Mesenchymal stem cell (in vitro differentiated cells and primary cell): Measurements from ENCODE around the gene DNAH10.
A peak's percentile ranks its signal among the peaks of the same experiment; 100 is the strongest.

Source experiments
- DNase-seq: peaks from one replicate; pipeline ENCODE4 v3.0.0-alpha.2; 2013
- H2AFZ ChIP-seq: one replicate; pipeline ENCODE4 v1.6.1; 2013; ENCODE audit warnings: low read depth, mild to moderate bottlenecking, control low read depth, inconsistent platforms, low read length, moderate library complexity
- H2AK5ac ChIP-seq: 2 replicates; pipeline ENCODE4 v1.6.1; 2013; ENCODE audit warnings: low read length, moderate library complexity, mild to moderate bottlenecking, inconsistent platforms; ENCODE audit not compliant: severe bottlenecking
- H2BK120ac ChIP-seq: one replicate; pipeline ENCODE4 v1.6.1; 2013; ENCODE audit warnings: low read depth, mild to moderate bottlenecking, inconsistent platforms, low read length, moderate library complexity
- H2BK12ac ChIP-seq, 2 experiments: one replicate each; pipeline ENCODE4 v1.6.1; 2013; ENCODE audit warnings: inconsistent platforms in 2 of 2, low read length in 2 of 2, mild to moderate bottlenecking in 2 of 2, moderate library complexity in 2 of 2, control low read depth in 1 of 2
- H2BK15ac ChIP-seq: one replicate; pipeline ENCODE4 v1.6.1; 2013; ENCODE audit warnings: mild to moderate bottlenecking, low read depth, inconsistent platforms; ENCODE audit not compliant: poor library complexity, severe bottlenecking
- H2BK5ac ChIP-seq: 2 replicates; pipeline ENCODE4 v1.6.1; 2013; ENCODE audit warnings: low read depth, mild to moderate bottlenecking, low read length, control low read depth, inconsistent platforms; ENCODE audit not compliant: poor library complexity, severe bottlenecking
- H3K14ac ChIP-seq, 2 experiments: one replicate each; pipeline ENCODE4 v1.6.1; 2013; ENCODE audit warnings: inconsistent platforms in 2 of 2, low read length in 2 of 2, control low read depth in 1 of 2, mild to moderate bottlenecking in 1 of 2, moderate library complexity in 1 of 2
- H3K18ac ChIP-seq, 2 experiments: one replicate each; pipeline ENCODE4 v1.6.1; 2013; ENCODE audit warnings: inconsistent platforms in 2 of 2, low read length in 2 of 2, control low read depth in 1 of 2, low read depth in 1 of 2, mild to moderate bottlenecking in 1 of 2
- H3K23ac ChIP-seq, 2 experiments: one replicate each; pipeline ENCODE4 v1.6.1; 2013; ENCODE audit warnings: inconsistent platforms in 2 of 2, low read length in 2 of 2, mild to moderate bottlenecking in 2 of 2, moderate library complexity in 2 of 2, control low read depth in 1 of 2
- H3K27ac ChIP-seq: 2 replicates; pipeline ENCODE4 v1.5.1; 2013; ENCODE audit warnings: mild to moderate bottlenecking, moderate library complexity, low read length, control low read depth, inconsistent platforms; ENCODE audit not compliant: poor library complexity, severe bottlenecking
- H3K27me3 ChIP-seq, 2 experiments: 2 replicates each; pipeline versions ENCODE4 v1.6.1 to v1.7.0; 2013; ENCODE audit warnings: low read length in 2 of 2, mild to moderate bottlenecking in 2 of 2, moderate library complexity in 2 of 2, control low read depth in 1 of 2, inconsistent platforms in 1 of 2; ENCODE audit not compliant: control insufficient read depth in 1 of 2, insufficient read depth in 1 of 2
- H3K36me3 ChIP-seq, 2 experiments: 2 replicates each; pipeline versions ENCODE4 v1.6.1 to v1.7.0; 2013; ENCODE audit warnings: low read length in 2 of 2, control low read depth in 1 of 2, inconsistent platforms in 1 of 2, low read depth in 1 of 2, mild to moderate bottlenecking in 1 of 2; ENCODE audit not compliant: insufficient read depth in 2 of 2, control insufficient read depth in 1 of 2
- H3K4ac ChIP-seq, 2 experiments: one replicate each; pipeline ENCODE4 v1.6.1; 2013; ENCODE audit warnings: inconsistent platforms in 2 of 2, low read length in 2 of 2, mild to moderate bottlenecking in 2 of 2, moderate library complexity in 2 of 2, control low read depth in 1 of 2, low read depth in 1 of 2
- H3K4me1 ChIP-seq: 2 replicates; pipeline ENCODE4 v1.6.1; 2013; ENCODE audit warnings: low read depth, low read length, control low read depth; ENCODE audit not compliant: control insufficient read depth, insufficient read depth
- H3K4me2 ChIP-seq: 2 replicates; pipeline ENCODE4 v1.6.1; 2013; ENCODE audit warnings: low read length, mild to moderate bottlenecking, inconsistent platforms; ENCODE audit not compliant: poor library complexity, severe bottlenecking
- H3K4me3 ChIP-seq, 2 experiments: 2 replicates each; pipeline versions ENCODE4 v1.5.1 to v1.7.0; 2013; ENCODE audit warnings: low read length in 2 of 2, mild to moderate bottlenecking in 2 of 2, control low read depth in 1 of 2, low read depth in 1 of 2; ENCODE audit not compliant: insufficient read depth in 1 of 2
- H3K79me1 ChIP-seq: replicated peaks from 2 replicates; pipeline ENCODE4 v1.6.1; 2013; ENCODE audit warnings: mild to moderate bottlenecking, control low read depth, low read length, inconsistent platforms; ENCODE audit not compliant: poor library complexity, severe bottlenecking
- H3K9ac ChIP-seq: 2 replicates; pipeline ENCODE4 v1.7.0; 2013; ENCODE audit warnings: mild to moderate bottlenecking, low read length, moderate library complexity
- H3K9me3 ChIP-seq: 2 replicates; pipeline ENCODE4 v1.7.0; 2013; ENCODE audit warnings: mild to moderate bottlenecking, low read length; ENCODE audit not compliant: control insufficient read depth
- H4K8ac ChIP-seq: one replicate; pipeline ENCODE4 v1.6.1; 2013; ENCODE audit warnings: inconsistent platforms, mild to moderate bottlenecking, low read length, moderate library complexity
- H4K91ac ChIP-seq: one replicate; pipeline ENCODE4 v1.6.1; 2013; ENCODE audit warnings: mild to moderate bottlenecking, low read length, inconsistent platforms
- WGBS: methylation state at CpG from one replicate; pipeline ENCODE4 v1.1.7; 2013; ENCODE audit warnings: mixed read lengths; 5-methylcytosine and 5-hydroxymethylcytosine counted together

Gene DNAH10

GRCh38 chr12:123721245-123721644 is 40.9 kb upstream of the DNAH10 start:
- H3K27me3 ChIP-seq = no peaks in the 10 kb centered on the region
- H4K8ac ChIP-seq = no peak overlapping the region
- H4K91ac ChIP-seq = no peak overlapping the region
- H3K27ac ChIP-seq = no peak overlapping the region
- no peak for DNase-seq
- H3K4me3 ChIP-seq = no peak overlapping the region
- H2BK5ac ChIP-seq = no peak overlapping the region
- H2BK120ac ChIP-seq = no peak overlapping the region
- no peak overlapping the region for H2AK5ac ChIP-seq
- H2AFZ ChIP-seq = no peak overlapping the region
- no peak overlapping the region for H2BK12ac ChIP-seq
- H3K9ac ChIP-seq = no peak overlapping the region
- H3K14ac ChIP-seq = no peak overlapping the region
- H3K4me1 ChIP-seq = peaks cover 11% of the 10 kb centered on the region
- peaks cover 13 to 59% of the 10 kb centered on the region in 2 experiments for H3K36me3 ChIP-seq
- 96% methylated on average over 2 of the region's 2 CpGs for WGBS
- no peak overlapping the region for H2BK15ac ChIP-seq
- no peak overlapping the region for H3K18ac ChIP-seq
- H3K23ac ChIP-seq = no peak overlapping the region
- H3K4me2 ChIP-seq = no peak overlapping the region
- H3K4ac ChIP-seq = no peak overlapping the region
- H3K9me3 ChIP-seq = no peaks in the 10 kb centered on the region
- H3K79me1 ChIP-seq = peaks cover 25% of the 10 kb centered on the region

DNA sequence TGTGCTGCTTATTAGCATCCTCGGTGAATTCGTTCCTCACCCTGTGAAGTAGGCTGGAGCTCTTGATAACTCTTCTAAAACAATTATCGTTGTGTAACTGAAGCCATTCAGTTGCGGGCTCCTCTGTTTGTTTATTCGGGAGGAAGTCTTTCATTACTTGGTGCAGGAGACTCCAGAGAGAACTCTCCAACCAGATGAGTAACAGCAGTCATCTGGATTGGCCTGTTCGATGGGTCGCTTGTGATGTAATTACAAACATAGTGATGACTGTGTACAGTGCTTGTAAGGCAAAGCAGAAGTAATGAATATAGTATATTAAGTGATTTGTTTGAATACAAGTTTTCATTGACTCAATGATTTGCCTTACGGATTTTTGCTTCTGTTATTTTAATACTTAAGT is 39.1 kb upstream of the DNAH10 start:
- no peak overlapping the region for H3K14ac ChIP-seq
- no peak overlapping the region for H2BK5ac ChIP-seq
- no peak overlapping the region for H3K23ac ChIP-seq
- H4K8ac ChIP-seq = no peak overlapping the region
- H3K79me1 ChIP-seq = peaks cover 18% of the 10 kb centered on the region
- no peak overlapping the region for H3K4ac ChIP-seq
- no peak overlapping the region for H4K91ac ChIP-seq
- H3K27ac ChIP-seq = no peak overlapping the region
- H3K18ac ChIP-seq = no peak overlapping the region
- no peaks in the 10 kb centered on the region for H3K9me3 ChIP-seq
- no peak overlapping the region for H2BK15ac ChIP-seq
- H2BK12ac ChIP-seq = no peak overlapping the region
- no peak overlapping the region for H2BK120ac ChIP-seq
- 77% methylated on average over 7 of the region's 8 CpGs for WGBS
- H3K9ac ChIP-seq = no peak overlapping the region
- peak overlapping the region; percentile 60 for H2AK5ac ChIP-seq
- H2AFZ ChIP-seq = no peak overlapping the region
- H3K27me3 ChIP-seq = no peaks in the 10 kb centered on the region
- no peak overlapping the region for H3K4me3 ChIP-seq
- H3K4me2 ChIP-seq = no peak overlapping the region
- peak; percentile 71 for DNase-seq
- peaks cover 13 to 73% of the 10 kb centered on the region in 2 experiments for H3K36me3 ChIP-seq
- H3K4me1 ChIP-seq = peaks cover 8% of the 10 kb centered on the region

- H3K4me1 ChIP-seq = peaks cover 8% of the 10 kb centered on the region
- H3K4me3 ChIP-seq = no peak overlapping the region
- no peak overlapping the region for H2BK120ac ChIP-seq
- H3K4ac ChIP-seq = no peak overlapping the region
- H2BK5ac ChIP-seq = no peak overlapping the region
- no peak overlapping the region for H3K14ac ChIP-seq
- DNase-seq = no peak
- H4K91ac ChIP-seq = no peak overlapping the region
- H3K27ac ChIP-seq = no peak overlapping the region
- H3K4me2 ChIP-seq = no peak overlapping the region
- H4K8ac ChIP-seq = no peak overlapping the region
- peaks cover 19 to 80% of the 10 kb centered on the region in 2 experiments for H3K36me3 ChIP-seq
- no peak overlapping the region for H2BK12ac ChIP-seq
- no peaks in the 10 kb centered on the region for H3K27me3 ChIP-seq
- H3K9ac ChIP-seq = no peak overlapping the region
- H2AFZ ChIP-seq = no peak overlapping the region
- H2AK5ac ChIP-seq = no peak overlapping the region
- no peak overlapping the region for H3K23ac ChIP-seq
- H3K79me1 ChIP-seq = peaks cover 16% of the 10 kb centered on the region
- 100% methylated on average over 4 of the region's 5 CpGs for WGBS
- no peak overlapping the region for H2BK15ac ChIP-seq
- H3K18ac ChIP-seq = no peak overlapping the region
- H3K9me3 ChIP-seq = no peaks in the 10 kb centered on the region
These were observed 38.3 kb upstream of the DNAH10 start for GRCh38 chr12:123723765-123724164.

- H2BK5ac ChIP-seq = no peak overlapping the region
- no CpG with 5 or more reads among the region's 2 CpGs for WGBS
- H3K79me1 ChIP-seq = peaks cover 6% of the 10 kb centered on the region
- peaks cover 8% of the 10 kb centered on the region for H3K4me1 ChIP-seq
- H2BK120ac ChIP-seq = no peak overlapping the region
- H2AFZ ChIP-seq = no peak overlapping the region
- no peak overlapping the region for H2BK12ac ChIP-seq
- H3K27ac ChIP-seq = no peak overlapping the region
- no peak overlapping the region for H3K4me2 ChIP-seq
- DNase-seq = no peak
- H3K4me3 ChIP-seq = no peak overlapping the region
- H3K18ac ChIP-seq = no peak overlapping the region
- H4K8ac ChIP-seq = no peak overlapping the region
- no peak overlapping the region for H3K23ac ChIP-seq
- H2BK15ac ChIP-seq = no peak overlapping the region
- peaks cover 13 to 74% of the 10 kb centered on the region in 2 experiments for H3K36me3 ChIP-seq
- no peaks in the 10 kb centered on the region for H3K27me3 ChIP-seq
- H2AK5ac ChIP-seq = no peak overlapping the region
- H3K9ac ChIP-seq = no peak overlapping the region
- no peak overlapping the region for H3K4ac ChIP-seq
- H4K91ac ChIP-seq = no peak overlapping the region
- H3K9me3 ChIP-seq = no peaks in the 10 kb centered on the region
- H3K14ac ChIP-seq = no peak overlapping the region
These were observed 35.9 kb upstream of the DNAH10 start for GRCh38 chr12:123726244-123726643.
